Measurements from ENCODE around the gene DSC2. TPM values are rescaled to one million over a fixed set of nuclear protein-coding genes. Genes with fewer than 3 reads are reported as not detected.
A peak's percentile ranks its signal among the peaks of the same experiment; 100 is the strongest.
"Not testable (repeated sequence)": the region's sequence is repeated elsewhere in the genome, so short reads cannot be mapped to it uniquely, and the experiment has no call there.

The DSC2 gene
- total RNA-seq, 1 donor from 2014 or later = 12.6 TPM

GRCh38 chr18:31043709-31044108 is 58.5 kb downstream of the DSC2 start:
- DNase-seq (ENCODE audit: low spot score) = no peak

GRCh38 chr18:31042406-31043181 is 59.6 kb downstream of the DSC2 start, which contains the start of gene DSC3:
TSS of gene DSC3 (minus strand) at chr18:31042742. CDS start at chr18:31042660, 82 bp downstream.
- no peak for DNase-seq (ENCODE audit: low spot score)

- DNase-seq (ENCODE audit: low spot score) = no peak
These were observed 60.2 kb downstream of the DSC2 start for GRCh38 chr18:31042084-31042405.

- no peak for DNase-seq (ENCODE audit: low spot score)
These were observed 60.7 kb downstream of the DSC2 start for GRCh38 chr18:31041271-31042083.

- no peak for DNase-seq (ENCODE audit: low spot score)
These were observed 61.4 kb downstream of the DSC2 start for GRCh38 chr18:31040686-31041270.

- DNase-seq (ENCODE audit: low spot score) = no peak
These were observed 62.8 kb downstream of the DSC2 start for GRCh38 chr18:31039426-31039825.

- DNase-seq (ENCODE audit: low spot score) = not testable (repeated sequence)
These were observed 64.5 kb downstream of the DSC2 start for GRCh38 chr18:31037686-31038085.

- no peak for DNase-seq (ENCODE audit: low spot score)
These were observed 67.7 kb downstream of the DSC2 start for GRCh38 chr18:31034541-31034940.

GRCh38 chr18:31030574-31031278 is 71.5 kb downstream of the DSC2 start:
- no peak for DNase-seq (ENCODE audit: low spot score)

GRCh38 chr18:31015715-31016434 is 86.3 kb downstream of the DSC2 start:
- no peak for DNase-seq (ENCODE audit: low spot score)

GRCh38 chr18:31011455-31011854 is 90.8 kb downstream of the DSC2 start:
- peak; percentile 17 for DNase-seq (ENCODE audit: low spot score)

- no peak for DNase-seq (ENCODE audit: low spot score)
These were observed 91.6 kb downstream of the DSC2 start for GRCh38 chr18:31010601-31011000.

Other genes with a start within 250 kb of the DSC2 start
- 0.03 TPM for gene DSC3, start 59.7 kb downstream of the DSC2 start, total RNA-seq
- not detected for gene DSC1, start 60.4 kb upstream of the DSC2 start, total RNA-seq
- gene DSG1, start 215.7 kb upstream of the DSC2 start, total RNA-seq = 0.89 TPM

All from mucosa of gallbladder (tissue), 1 donor.